SK-N-SH (cell line): ENCODE data around the gene FAM43B. TPM values are rescaled to one million over a fixed set of nuclear protein-coding genes. Genes with fewer than 3 reads are reported as not detected.

Source experiments
- CTCF ChIA-PET: fragments of 300-600, 350-600 bp; formaldehyde crosslinking; extraction: SDS; loops from one replicate; lab custom pipeline; 2021; lab: Yijun Ruan, JAX
- POLR2A ChIA-PET: fragments of 350-600 bp; sonication (Branson Sonifier 250); formaldehyde crosslinking; extraction: SDS; loops from one replicate; lab custom pipeline; 2020; ENCODE audit warnings: antibody characterized with exemption, inconsistent platforms; lab: Yijun Ruan, JAX
- DNase-seq: peaks from one replicate; pipeline ENCODE4 v3.0.0; 2012
- H2AFZ ChIP-seq: fragments of 200-600 bp; sonication (generic); 2 replicates; pipeline ENCODE4 v1.8.1; 2016; ENCODE audit warnings: antibody characterized with exemption, mild to moderate bottlenecking, low read depth
- H3F3A ChIP-seq: fragments of 200-600 bp; sonication (generic); replicated peaks from 2 replicates; pipeline ENCODE3; 2016; ENCODE audit warnings: antibody characterized with exemption, mild to moderate bottlenecking; ENCODE audit not compliant: insufficient read depth
- H3K27ac ChIP-seq, 2 experiments: fragments of 200-500 bp in 1 of 2; fragments of 200-600 bp in 1 of 2; sonication (Bioruptor generic) in 1 of 2; sonication (generic), shearing (Covaris generic) in 1 of 2; 2 replicates each; pipeline versions ENCODE4 v1.5.1 to v1.6.1; 2014 to 2016; ENCODE audit warnings: low read depth in 2 of 2, inconsistent platforms in 1 of 2, low read length in 1 of 2, mild to moderate bottlenecking in 1 of 2, mixed read lengths in 1 of 2
- H3K27me3 ChIP-seq: fragments of 200-600 bp; sonication (generic), shearing (Covaris generic); 2 replicates; pipeline ENCODE4 v1.6.1; 2016; ENCODE audit warnings: mixed run types; ENCODE audit not compliant: insufficient read depth
- H3K36me3 ChIP-seq, 2 experiments: fragments of 200-500 bp in 1 of 2; fragments of 200-600 bp in 1 of 2; sonication (Bioruptor generic) in 1 of 2; sonication (generic) in 1 of 2; replicated peaks in 1 of 2; 2 replicates each; pipeline versions ENCODE3 to v1.5.1; 2014 to 2016; ENCODE audit warnings: low read length in 1 of 2, mild to moderate bottlenecking in 1 of 2; ENCODE audit not compliant: insufficient read depth in 2 of 2, control insufficient read depth in 1 of 2
- H3K4me1 ChIP-seq, 2 experiments: fragments of 200-500 bp in 1 of 2; fragments of 200-600 bp in 1 of 2; sonication (Bioruptor generic) in 1 of 2; sonication (generic), shearing (Covaris generic) in 1 of 2; 2 replicates each; pipeline versions ENCODE4 v1.5.1 to v1.6.1; 2014 to 2016; ENCODE audit warnings: low read depth in 1 of 2, low read length in 1 of 2, mixed run types in 1 of 2; ENCODE audit not compliant: insufficient read depth in 2 of 2, control insufficient read depth in 1 of 2
- H3K4me2 ChIP-seq: fragments of 200-600 bp; sonication (generic), shearing (Covaris generic); 2 replicates; pipeline ENCODE4 v1.6.1; 2017; ENCODE audit warnings: mixed run types
- H3K4me3 ChIP-seq, 2 experiments: fragments of 200-500 bp in 1 of 2; fragments of 200-600 bp in 1 of 2; sonication (Bioruptor generic) in 1 of 2; sonication (generic), shearing (Covaris generic) in 1 of 2; 2 replicates each; pipeline versions ENCODE4 v1.5.1 to v1.8.1; 2014 to 2016; ENCODE audit warnings: low read depth in 2 of 2, inconsistent platforms in 1 of 2, low read length in 1 of 2, mild to moderate bottlenecking in 1 of 2, mixed read lengths in 1 of 2, moderate library complexity in 1 of 2
- H3K79me2 ChIP-seq: fragments of 200-600 bp; sonication (generic); 2 replicates; pipeline ENCODE4 v1.8.1; 2017; ENCODE audit warnings: mild to moderate bottlenecking; ENCODE audit not compliant: insufficient read depth
- H3K9ac ChIP-seq: fragments of 200-600 bp; sonication (generic); 2 replicates; pipeline ENCODE4 v1.6.1; 2017; ENCODE audit warnings: mixed run types
- H3K9me2 ChIP-seq: fragments of 200-600 bp; sonication (generic); 2 replicates; pipeline ENCODE4 v1.6.1; 2017; ENCODE audit warnings: mixed run types
- H3K9me3 ChIP-seq: fragments of 200-600 bp; sonication (generic); 2 replicates; pipeline ENCODE4 v1.6.1; 2017; ENCODE audit warnings: mixed run types, mild to moderate bottlenecking, moderate library complexity
- H4K20me1 ChIP-seq: fragments of 200-600 bp; sonication (generic); 2 replicates; pipeline ENCODE4 v1.6.1; 2017; ENCODE audit warnings: mild to moderate bottlenecking, mixed run types; ENCODE audit not compliant: insufficient read depth
- CHD2 ChIP-seq: fragments of 150-350 bp; IDR thresholded peaks from 2 replicates; pipeline ENCODE4 v1.6.1; 2018; ENCODE audit warnings: low read length; ENCODE audit not compliant: partially characterized antibody
- ELF1 ChIP-seq: IDR thresholded peaks from 2 replicates; pipeline ENCODE4 v1.4.0; 2012
- FOXJ3 ChIP-seq: sonication (generic); formaldehyde crosslinking; IDR thresholded peaks from 2 replicates; pipeline ENCODE4 v1.5.1; 2020; ENCODE audit warnings: mild to moderate bottlenecking, missing genetic modification reagents
- FOXM1 ChIP-seq: IDR thresholded peaks from 2 replicates; pipeline ENCODE4 v1.4.0; 2012; ENCODE audit warnings: low read depth, mild to moderate bottlenecking
- GATA2 ChIP-seq: sonication (generic); formaldehyde crosslinking; IDR thresholded peaks from 2 replicates; pipeline ENCODE4 v1.5.0; 2020; ENCODE audit warnings: mild to moderate bottlenecking, missing genetic modification reagents
- IRF3 ChIP-seq: fragments of 150-350 bp; IDR thresholded peaks from 2 replicates; pipeline ENCODE4 v1.6.1; 2016; ENCODE audit warnings: mild to moderate bottlenecking, low read depth, low read length
- JUND ChIP-seq: IDR thresholded peaks from 2 replicates; pipeline ENCODE4 v1.4.0; 2012
- MEF2A ChIP-seq: IDR thresholded peaks from 2 replicates; pipeline ENCODE4 v1.4.0; 2012; ENCODE audit warnings: low read depth, borderline replicate concordance
- MXI1 ChIP-seq: IDR thresholded peaks from 2 replicates; pipeline ENCODE4 v1.6.1; 2012; ENCODE audit warnings: mild to moderate bottlenecking, low read depth, low read length, improper control_type of control experiment
- NFIC ChIP-seq: IDR thresholded peaks from 2 replicates; pipeline ENCODE4 v1.4.0; 2012; ENCODE audit warnings: borderline replicate concordance
- NRF1 ChIP-seq: IDR thresholded peaks from 2 replicates; pipeline ENCODE4 v1.6.1; 2012; ENCODE audit warnings: low read depth, mild to moderate bottlenecking, low read length
- POLR2AphosphoS5 ChIP-seq: IDR thresholded peaks from 2 replicates; pipeline ENCODE4 v1.6.1; 2012; ENCODE audit warnings: low read depth, low read length
- RAD21 ChIP-seq: IDR thresholded peaks from 2 replicates; pipeline ENCODE4 v1.6.1; 2012; ENCODE audit warnings: mild to moderate bottlenecking, low read length
- SIN3A ChIP-seq: IDR thresholded peaks from 2 replicates; pipeline ENCODE4 v1.6.1; 2012; ENCODE audit warnings: low read depth, mild to moderate bottlenecking, low read length, moderate library complexity, borderline replicate concordance
- TEAD4 ChIP-seq: IDR thresholded peaks from 2 replicates; pipeline ENCODE4 v1.4.0; 2012; ENCODE audit warnings: mild to moderate bottlenecking, borderline replicate concordance; ENCODE audit not compliant: insufficient read depth
- USF1 ChIP-seq: IDR thresholded peaks from 2 replicates; pipeline ENCODE4 v1.4.0; 2012; ENCODE audit warnings: low read depth, borderline replicate concordance
- YY1 ChIP-seq: IDR thresholded peaks from 2 replicates; pipeline ENCODE4 v1.4.0; 2012; ENCODE audit warnings: low read depth, mild to moderate bottlenecking
- WGBS: methylation state at CpG from one replicate; pipeline ENCODE4 v1.1.6; 2017; ENCODE audit warnings: low lambda C conversion rate; 5-methylcytosine and 5-hydroxymethylcytosine counted together
- polyA plus RNA-seq, 3 experiments: library from polyadenylated mRNA; depleted of rRNA; stranded (reverse); fragments of >200 nt; gene quantifications; 2 replicates each; pipeline ENCODE4 v1.2.3, GENCODE V29; 2012
- TF ChIP-seq, protein P1 (sequence below): fragments of 200-600 bp; sonication (generic); IDR thresholded peaks from 2 replicates; pipeline ENCODE4 v1.6.1; 2017; ENCODE audit warnings: antibody characterized with exemption, mild to moderate bottlenecking, moderate library complexity
- TF ChIP-seq, protein P2 (sequence below): IDR thresholded peaks from 2 replicates; pipeline ENCODE4 v1.4.0; 2012; ENCODE audit warnings: low read depth
- TF ChIP-seq, protein P3 (sequence below): IDR thresholded peaks from 2 replicates; pipeline ENCODE4 v1.4.0; 2012; ENCODE audit warnings: low read depth, borderline replicate concordance

The FAM43B gene
- polyA plus RNA-seq, 1 of the 3 experiments (the other 2 are of a cell fraction) = not detected

DNA sequence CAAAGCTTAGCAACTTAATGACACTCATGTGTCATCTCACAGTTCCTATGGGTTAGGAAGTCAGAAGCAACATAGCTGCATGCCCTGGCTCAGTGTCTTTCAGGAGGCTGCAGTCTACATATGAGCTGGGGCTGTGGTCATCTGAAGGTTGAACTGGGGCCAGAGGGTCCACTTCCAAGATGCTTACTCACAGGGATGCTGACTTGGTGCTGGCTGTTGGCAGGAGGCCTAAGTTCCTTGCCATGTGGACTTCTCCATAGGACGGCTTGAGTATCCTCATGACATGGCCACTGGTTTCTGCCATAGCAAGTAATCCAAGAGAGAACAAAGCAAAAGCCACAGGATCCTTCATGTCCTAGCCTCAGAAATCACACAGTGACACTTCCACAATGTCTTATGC, 12.1 kb upstream of the FAM43B start:
- CTCF ChIA-PET = interaction anchor here (1.1 to 1.2 kb wide), 2 partner anchors 35 to 101 kb away, joined by 4 read pairs; no protein-coding TSS in a partner anchor
- Histone ChIP-seq H3K27ac (no peak overlapping the region), H3K4me2 (no peak overlapping the region), H3K9me3 (no peaks in the 10 kb centered on the region), H3K9me2 (no peaks in the 10 kb centered on the region), H3K9ac (no peak overlapping the region), H3K36me3 (no peaks in the 10 kb centered on the region), H2AFZ (no peak overlapping the region), H3K4me3 (no peak overlapping the region), H4K20me1 (no peaks in the 10 kb centered on the region), H3K4me1 (no peaks in the 10 kb centered on the region), H3K27me3 (peaks cover 37% of the 10 kb centered on the region; the same call in 1 of the 2 replicates), H3K79me2 (no peaks in the 10 kb centered on the region), H3F3A (no peaks in the 10 kb centered on the region)
- TF ChIP-seq, protein P1, sequence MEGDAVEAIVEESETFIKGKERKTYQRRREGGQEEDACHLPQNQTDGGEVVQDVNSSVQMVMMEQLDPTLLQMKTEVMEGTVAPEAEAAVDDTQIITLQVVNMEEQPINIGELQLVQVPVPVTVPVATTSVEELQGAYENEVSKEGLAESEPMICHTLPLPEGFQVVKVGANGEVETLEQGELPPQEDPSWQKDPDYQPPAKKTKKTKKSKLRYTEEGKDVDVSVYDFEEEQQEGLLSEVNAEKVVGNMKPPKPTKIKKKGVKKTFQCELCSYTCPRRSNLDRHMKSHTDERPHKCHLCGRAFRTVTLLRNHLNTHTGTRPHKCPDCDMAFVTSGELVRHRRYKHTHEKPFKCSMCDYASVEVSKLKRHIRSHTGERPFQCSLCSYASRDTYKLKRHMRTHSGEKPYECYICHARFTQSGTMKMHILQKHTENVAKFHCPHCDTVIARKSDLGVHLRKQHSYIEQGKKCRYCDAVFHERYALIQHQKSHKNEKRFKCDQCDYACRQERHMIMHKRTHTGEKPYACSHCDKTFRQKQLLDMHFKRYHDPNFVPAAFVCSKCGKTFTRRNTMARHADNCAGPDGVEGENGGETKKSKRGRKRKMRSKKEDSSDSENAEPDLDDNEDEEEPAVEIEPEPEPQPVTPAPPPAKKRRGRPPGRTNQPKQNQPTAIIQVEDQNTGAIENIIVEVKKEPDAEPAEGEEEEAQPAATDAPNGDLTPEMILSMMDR = no peak
- TF ChIP-seq, protein P2, sequence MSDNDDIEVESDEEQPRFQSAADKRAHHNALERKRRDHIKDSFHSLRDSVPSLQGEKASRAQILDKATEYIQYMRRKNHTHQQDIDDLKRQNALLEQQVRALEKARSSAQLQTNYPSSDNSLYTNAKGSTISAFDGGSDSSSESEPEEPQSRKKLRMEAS = no peak
- TF ChIP-seq MXI1 (no peak), FOXJ3 (no peak), GATA2 (CRISPR knock-in tag) (no peak), ELF1 (no peak), CHD2 (no peak), YY1 (no peak), SIN3A (no peak), POLR2AphosphoS5 (no peak), NFIC (no peak), USF1 (no peak)
- TF ChIP-seq, protein P3, sequence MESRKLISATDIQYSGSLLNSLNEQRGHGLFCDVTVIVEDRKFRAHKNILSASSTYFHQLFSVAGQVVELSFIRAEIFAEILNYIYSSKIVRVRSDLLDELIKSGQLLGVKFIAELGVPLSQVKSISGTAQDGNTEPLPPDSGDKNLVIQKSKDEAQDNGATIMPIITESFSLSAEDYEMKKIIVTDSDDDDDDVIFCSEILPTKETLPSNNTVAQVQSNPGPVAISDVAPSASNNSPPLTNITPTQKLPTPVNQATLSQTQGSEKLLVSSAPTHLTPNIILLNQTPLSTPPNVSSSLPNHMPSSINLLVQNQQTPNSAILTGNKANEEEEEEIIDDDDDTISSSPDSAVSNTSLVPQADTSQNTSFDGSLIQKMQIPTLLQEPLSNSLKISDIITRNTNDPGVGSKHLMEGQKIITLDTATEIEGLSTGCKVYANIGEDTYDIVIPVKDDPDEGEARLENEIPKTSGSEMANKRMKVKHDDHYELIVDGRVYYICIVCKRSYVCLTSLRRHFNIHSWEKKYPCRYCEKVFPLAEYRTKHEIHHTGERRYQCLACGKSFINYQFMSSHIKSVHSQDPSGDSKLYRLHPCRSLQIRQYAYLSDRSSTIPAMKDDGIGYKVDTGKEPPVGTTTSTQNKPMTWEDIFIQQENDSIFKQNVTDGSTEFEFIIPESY = no peak
- DNase-seq = no peak
- 80% methylated on average over 1 of the region's 1 CpG for WGBS
- POLR2A ChIA-PET = no interaction called here

DNA sequence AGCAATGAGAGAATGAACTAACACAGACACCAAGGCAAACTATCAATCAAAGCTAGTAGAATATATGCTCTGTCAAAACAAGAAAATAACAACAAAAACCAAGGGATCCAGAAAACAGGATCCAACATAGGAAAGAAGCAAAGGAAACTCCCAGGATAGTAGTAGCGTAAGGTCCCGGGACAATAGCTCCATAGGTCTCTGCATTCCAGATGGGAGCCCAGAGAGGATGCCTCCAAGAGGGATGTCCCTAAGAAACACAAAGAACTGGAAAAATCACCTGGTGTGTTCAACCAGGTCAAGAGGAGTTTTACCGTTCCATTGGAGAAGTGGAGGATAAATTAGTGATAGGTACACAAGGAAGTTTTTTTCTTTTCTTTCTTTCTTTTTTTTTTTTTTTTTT, 5.7 kb upstream of the FAM43B start:
- Histone ChIP-seq H3K9me3 (no peaks in the 10 kb centered on the region), H3K9me2 (no peaks in the 10 kb centered on the region), H3K9ac (no peak overlapping the region), H3K36me3 (no peaks in the 10 kb centered on the region), H3K4me1 (peaks cover 0 to 2% of the 10 kb centered on the region in 2 experiments; a peak in 1 of 4 replicates), H3K4me2 (no peak overlapping the region), H3F3A (no peaks in the 10 kb centered on the region), H3K4me3 (no peak overlapping the region), H3K79me2 (no peaks in the 10 kb centered on the region), H3K27ac (no peak overlapping the region), H2AFZ (no peak overlapping the region), H4K20me1 (no peaks in the 10 kb centered on the region), H3K27me3 (peaks cover 61% of the 10 kb centered on the region; the same call in 1 of the 2 replicates)
- POLR2A ChIA-PET = no interaction called here
- WGBS = 73% methylated on average over 3 of the region's 3 CpGs
- CTCF ChIA-PET = interaction anchor here (1.1 kb wide), 1 partner anchor 46 kb away, joined by 3 read pairs; no protein-coding TSS in a partner anchor
- DNase-seq = no peak
- TF ChIP-seq MEF2A = no peak
- TF ChIP-seq POLR2AphosphoS5 = no peak
- TF ChIP-seq YY1 = no peak
- no peak for TF ChIP-seq NRF1
- no peak for TF ChIP-seq IRF3
- TF ChIP-seq FOXM1 = no peak
- no peak for TF ChIP-seq JUND
- TF ChIP-seq RAD21 = no peak
- TF ChIP-seq USF1 = no peak
- no peak for TF ChIP-seq TEAD4
- TF ChIP-seq, protein P1 = no peak
